Adipocyte (in vitro differentiated cells): Measurements from ENCODE around the gene P4HA2.

Experiments used
- DNase-seq: peaks from one replicate; pipeline ENCODE4 v3.0.0-alpha.2; 2015; ENCODE audit warnings: low read depth
- H3K27me3 ChIP-seq: replicated peaks from 2 replicates; pipeline ENCODE4 v1.7.0; 2013; ENCODE audit warnings: mild to moderate bottlenecking, low read length, moderate library complexity; ENCODE audit not compliant: control insufficient read depth, insufficient read depth
- H3K36me3 ChIP-seq: 2 replicates; pipeline ENCODE4 v1.7.0; 2013; ENCODE audit warnings: low read length, mild to moderate bottlenecking, moderate library complexity; ENCODE audit not compliant: control insufficient read depth, insufficient read depth, severe bottlenecking
- H3K4me1 ChIP-seq: 2 replicates; pipeline ENCODE4 v1.7.0; 2013; ENCODE audit warnings: mild to moderate bottlenecking, low read length, moderate library complexity; ENCODE audit not compliant: control insufficient read depth, insufficient read depth
- H3K4me3 ChIP-seq: 2 replicates; pipeline ENCODE4 v1.7.0; 2013; ENCODE audit warnings: mild to moderate bottlenecking, low read length, moderate library complexity
- H3K9ac ChIP-seq: 2 replicates; pipeline ENCODE4 v1.7.0; 2013; ENCODE audit warnings: mild to moderate bottlenecking, low read length, moderate library complexity
- H3K9me3 ChIP-seq: 2 replicates; pipeline ENCODE4 v1.7.0; 2013; ENCODE audit warnings: mild to moderate bottlenecking, low read length, moderate library complexity; ENCODE audit not compliant: control insufficient read depth

Gene P4HA2

DNA sequence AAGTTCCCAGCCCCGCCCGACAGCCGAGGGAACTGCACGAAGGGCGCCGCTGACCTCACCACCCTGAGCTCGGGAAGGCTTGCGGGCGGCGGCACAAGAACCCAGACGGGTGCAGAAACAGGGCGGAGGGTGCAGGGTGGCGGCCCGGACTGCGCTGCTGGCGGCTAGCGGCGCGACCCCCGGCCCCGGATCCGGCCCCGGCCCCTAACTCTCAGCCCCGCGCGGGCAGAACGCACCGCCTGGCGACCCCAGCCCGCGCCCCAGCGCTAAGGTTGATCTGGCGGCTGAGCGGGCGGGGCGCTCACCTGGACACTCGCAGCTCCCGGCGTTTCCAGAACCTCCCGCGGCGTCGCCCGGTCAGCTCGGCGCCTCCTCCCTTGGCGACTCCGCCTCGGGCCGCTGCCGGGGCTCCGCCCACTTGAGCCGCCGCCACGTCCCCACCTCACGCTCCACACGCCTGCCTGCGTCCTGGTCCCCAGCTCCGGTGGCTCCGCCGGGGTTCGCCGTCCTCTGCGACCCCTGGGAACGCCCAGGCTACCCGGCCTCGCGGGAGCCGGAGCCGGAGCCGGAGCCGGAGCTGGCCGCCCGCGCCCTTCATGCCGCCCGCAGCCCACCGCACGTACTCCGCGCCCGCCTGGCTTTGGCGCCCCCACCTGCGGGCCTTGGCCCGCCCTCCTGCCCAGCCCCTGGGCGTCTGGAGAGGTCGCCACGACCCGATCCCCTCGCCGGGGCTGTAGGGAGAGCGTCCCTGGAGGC is at the start of gene P4HA2:
Gene P4HA2 (minus strand): TSS at position 369 of the 756 bp plus-strand sequence. CDS start 9,227 bp downstream, outside the sequence.
- no peaks in the 10 kb centered on the region for H3K36me3 ChIP-seq
- H3K4me3 ChIP-seq = peak within 1 kb of the TSS; percentile 79
- H3K4me1 ChIP-seq = peaks cover 34% of the 10 kb centered on the region
- H3K9me3 ChIP-seq = no peaks in the 10 kb centered on the region
- peak within 1 kb of the TSS; percentile 76 for H3K9ac ChIP-seq
- DNase-seq = peak; percentile 89
- H3K27me3 ChIP-seq = peaks cover 6% of the 10 kb centered on the region

DNA sequence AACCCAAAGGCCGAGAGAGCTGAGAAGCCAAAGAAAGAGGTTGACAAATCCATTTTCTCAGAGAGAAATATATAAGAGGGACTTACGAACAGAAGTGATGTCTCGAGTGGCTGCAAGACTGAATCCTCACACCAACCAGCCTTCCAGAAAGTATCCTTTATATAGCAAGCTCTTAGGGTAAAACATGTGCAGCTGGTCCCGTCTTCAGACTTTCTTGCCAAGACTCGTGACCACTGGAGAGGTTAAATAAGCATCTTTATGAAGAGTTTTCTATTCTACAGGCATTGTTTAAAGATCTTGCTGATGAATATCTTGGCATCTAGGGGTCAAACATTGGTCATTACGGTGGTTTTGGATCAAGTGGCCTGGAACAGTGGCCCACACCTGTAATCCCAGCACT is 49.6 kb upstream of the P4HA2 start:
- H3K4me1 ChIP-seq = no peaks in the 10 kb centered on the region
- no peak overlapping the region for H3K4me3 ChIP-seq
- H3K36me3 ChIP-seq = peaks cover 2% of the 10 kb centered on the region
- H3K27me3 ChIP-seq = peaks cover 2% of the 10 kb centered on the region
- H3K9me3 ChIP-seq = no peaks in the 10 kb centered on the region
- no peak for DNase-seq
- H3K9ac ChIP-seq = no peak overlapping the region

- Histone ChIP-seq H3K27me3 (no peaks in the 10 kb centered on the region), H3K36me3 (peaks cover 13% of the 10 kb centered on the region), H3K4me1 (no peaks in the 10 kb centered on the region), H3K4me3 (no peak overlapping the region), H3K9ac (no peak overlapping the region), H3K9me3 (no peaks in the 10 kb centered on the region)
- DNase-seq = no peak
Measured at GRCh38 chr5:132275367-132276220, 47.9 kb upstream of the P4HA2 start.

- no peak overlapping the region for H3K9ac ChIP-seq
- H3K4me3 ChIP-seq = no peak overlapping the region
- DNase-seq = no peak
- H3K36me3 ChIP-seq = peaks cover 19% of the 10 kb centered on the region
- no peaks in the 10 kb centered on the region for H3K27me3 ChIP-seq
- H3K9me3 ChIP-seq = no peaks in the 10 kb centered on the region
- H3K4me1 ChIP-seq = peaks cover 4% of the 10 kb centered on the region
Measured at GRCh38 chr5:132274050-132274792, 46.6 kb upstream of the P4HA2 start.

DNA sequence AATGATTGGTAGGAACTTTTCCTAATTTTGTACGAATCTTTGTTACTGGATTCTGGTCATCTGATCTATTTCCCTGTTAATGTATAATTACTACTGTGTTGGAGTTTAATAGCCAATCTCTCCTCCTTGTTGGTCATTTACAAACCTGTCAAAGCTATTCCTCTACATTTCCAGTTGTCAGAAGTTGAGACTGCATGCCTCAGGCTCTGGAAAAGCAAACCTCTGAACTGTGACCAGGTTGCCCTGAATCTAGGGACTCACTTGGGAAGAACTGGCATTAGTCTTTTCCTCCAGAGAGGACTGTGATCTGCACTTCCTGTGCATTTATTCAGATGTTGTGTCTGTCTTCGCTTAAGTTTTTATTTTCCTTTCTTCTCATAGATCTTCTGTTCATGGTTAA is 46.0 kb upstream of the P4HA2 start:
- no peak overlapping the region for H3K4me3 ChIP-seq
- no peak for DNase-seq
- H3K36me3 ChIP-seq = peaks cover 19% of the 10 kb centered on the region
- no peaks in the 10 kb centered on the region for H3K27me3 ChIP-seq
- peaks cover 10% of the 10 kb centered on the region for H3K4me1 ChIP-seq
- H3K9ac ChIP-seq = no peak overlapping the region
- H3K9me3 ChIP-seq = no peaks in the 10 kb centered on the region

- Histone ChIP-seq H3K36me3 (peaks cover 25% of the 10 kb centered on the region), H3K9me3 (no peaks in the 10 kb centered on the region), H3K4me1 (peaks cover 13% of the 10 kb centered on the region), H3K9ac (no peak overlapping the region), H3K27me3 (no peaks in the 10 kb centered on the region), H3K4me3 (no peak overlapping the region)
- DNase-seq = peak; percentile 78
Measured at GRCh38 chr5:132272311-132273210, 44.9 kb upstream of the P4HA2 start.

DNA sequence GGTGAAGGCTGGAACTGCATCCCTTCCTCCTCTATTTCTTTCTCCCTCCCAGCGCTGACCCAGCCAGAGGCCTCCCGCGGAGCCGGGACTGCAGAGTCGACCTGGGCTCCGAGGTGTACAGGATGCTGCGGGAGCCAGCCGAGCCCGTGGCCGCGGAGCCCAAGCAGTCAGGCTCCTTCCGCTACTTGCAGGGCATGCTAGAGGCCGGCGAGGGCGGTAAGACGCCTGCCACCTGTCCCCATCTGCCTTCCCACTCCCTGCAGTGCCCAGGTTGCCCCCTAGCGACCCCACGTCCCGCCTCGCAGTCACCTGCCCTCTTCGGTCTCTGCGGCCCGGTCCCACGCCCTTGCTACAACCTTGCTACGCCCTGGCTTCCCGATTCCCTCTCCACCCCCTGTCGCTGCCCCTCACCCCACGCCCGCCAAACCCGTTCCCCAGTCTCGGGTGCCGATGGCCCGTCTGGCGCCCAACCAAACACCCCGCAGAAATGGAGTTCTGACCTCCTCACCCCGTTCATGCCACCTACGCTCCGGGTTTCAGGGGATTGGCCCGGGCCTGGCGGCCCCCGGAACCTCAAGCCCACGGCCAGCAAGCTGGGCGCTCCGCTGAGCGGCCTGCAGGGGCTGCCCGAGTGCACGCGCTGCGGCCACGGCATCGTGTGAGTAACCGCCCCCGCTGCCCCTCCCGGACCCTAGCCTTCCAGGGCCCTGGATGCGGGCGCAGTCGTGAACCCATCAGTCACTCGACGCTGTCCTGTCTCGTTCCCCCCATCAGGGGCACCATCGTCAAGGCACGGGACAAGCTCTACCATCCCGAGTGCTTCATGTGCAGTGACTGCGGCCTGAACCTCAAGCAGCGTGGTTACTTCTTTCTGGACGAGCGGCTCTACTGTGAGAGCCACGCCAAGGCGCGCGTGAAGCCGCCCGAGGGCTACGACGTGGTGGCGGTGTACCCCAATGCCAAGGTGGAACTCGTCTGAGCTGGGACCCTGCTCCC is 43.9 kb upstream of the P4HA2 start:
- DNase-seq = no peak
- Histone ChIP-seq H3K9ac (no peak overlapping the region), H3K36me3 (peaks cover 35% of the 10 kb centered on the region), H3K4me3 (no peak overlapping the region), H3K4me1 (peaks cover 13% of the 10 kb centered on the region), H3K9me3 (no peaks in the 10 kb centered on the region), H3K27me3 (no peaks in the 10 kb centered on the region)

DNA sequence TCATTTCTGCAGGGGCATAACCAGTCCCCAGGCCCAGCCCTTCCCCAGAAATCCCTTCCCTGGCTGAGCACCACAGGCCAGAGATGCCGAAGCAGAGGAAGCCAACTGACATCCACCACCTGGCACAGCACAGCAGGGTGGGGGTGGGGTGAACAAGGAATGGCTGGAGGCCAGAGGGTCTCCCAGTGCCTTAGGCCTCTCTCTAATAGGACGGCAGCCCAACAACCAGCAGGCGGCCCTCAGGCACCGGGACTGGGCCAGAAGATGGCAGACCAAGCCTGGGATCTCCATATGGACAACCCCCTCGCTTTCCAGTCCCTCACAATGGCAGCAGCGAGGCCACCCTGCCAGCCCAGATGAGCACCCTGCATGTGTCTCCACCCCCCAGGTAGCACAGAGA is 43.1 kb upstream of the P4HA2 start:
- Histone ChIP-seq H3K4me3 (no peak overlapping the region), H3K27me3 (no peaks in the 10 kb centered on the region), H3K9me3 (no peaks in the 10 kb centered on the region), H3K36me3 (peaks cover 36% of the 10 kb centered on the region), H3K9ac (no peak overlapping the region), H3K4me1 (peaks cover 18% of the 10 kb centered on the region)
- no peak for DNase-seq

DNA sequence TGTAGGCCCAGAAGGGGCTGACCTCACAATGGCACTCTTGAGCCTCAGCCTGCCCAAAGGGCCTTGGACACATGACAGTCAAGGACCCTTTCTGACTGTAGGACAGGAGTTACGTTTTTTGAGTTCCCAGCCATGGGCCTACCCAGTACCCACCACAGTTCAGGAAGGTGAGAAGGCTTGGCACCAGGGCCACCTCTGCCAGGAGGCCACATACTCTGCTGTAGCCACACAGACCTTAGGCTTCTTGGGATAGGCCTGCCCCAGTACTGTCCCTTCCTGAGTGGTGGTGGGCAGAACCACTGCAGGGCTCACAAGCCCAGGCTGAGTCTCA is 42.6 kb upstream of the P4HA2 start:
- H3K36me3 ChIP-seq = peaks cover 36% of the 10 kb centered on the region
- DNase-seq = no peak
- no peaks in the 10 kb centered on the region for H3K27me3 ChIP-seq
- peaks cover 22% of the 10 kb centered on the region for H3K4me1 ChIP-seq
- H3K9ac ChIP-seq = no peak overlapping the region
- no peak overlapping the region for H3K4me3 ChIP-seq
- H3K9me3 ChIP-seq = no peaks in the 10 kb centered on the region
